ENCODE measurements around the gene CABP1. TPM values are rescaled to one million over a fixed set of nuclear protein-coding genes. Genes with fewer than 3 reads are reported as not detected.

The CABP1 gene
- total RNA-seq, 1 experiment from 2014 or later = 0.83 TPM

DNA sequence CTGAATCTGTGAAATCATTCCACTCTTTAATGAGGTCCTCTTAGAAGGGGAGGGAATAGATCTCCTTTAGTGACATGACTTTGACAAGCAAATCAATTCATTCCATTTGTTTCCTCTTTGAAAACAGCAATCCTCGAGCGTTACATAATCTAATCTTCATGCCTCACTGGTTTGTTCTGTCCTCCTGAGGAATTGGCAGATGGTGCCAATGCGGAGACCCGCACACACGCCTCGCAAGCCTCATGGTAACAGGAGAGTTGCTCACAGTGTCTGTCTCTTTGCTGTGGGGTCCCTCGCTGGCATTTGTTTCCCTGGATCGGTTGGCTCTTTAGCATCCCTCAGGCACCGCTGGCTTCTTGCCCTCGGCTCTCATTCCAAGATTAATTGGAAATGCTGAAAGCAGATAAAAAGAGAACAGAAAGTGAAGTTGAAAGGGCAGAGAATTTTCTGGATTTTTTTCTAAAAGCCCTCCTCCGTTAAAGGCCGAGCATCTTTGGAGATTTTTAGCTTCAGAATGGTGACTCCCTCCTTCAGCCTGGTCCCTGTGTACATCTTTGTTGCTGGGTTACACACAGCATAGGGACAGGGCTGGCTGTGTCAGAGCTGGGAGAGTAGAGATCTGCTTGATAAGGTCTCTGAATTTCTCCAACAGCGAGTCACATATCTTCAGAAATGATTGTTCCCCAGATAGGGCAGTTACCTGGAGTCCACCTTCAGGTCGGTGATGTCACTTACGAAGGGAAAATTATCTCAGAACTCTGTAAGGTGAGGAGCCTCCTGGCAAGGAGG, 10.1 kb upstream of the CABP1 start:
- DNase-seq (ENCODE audit: low spot score) = no peak

GRCh38 chr12:120631097-120631496, 9.3 kb upstream of the CABP1 start:
- DNase-seq (ENCODE audit: low spot score) = no peak

DNA sequence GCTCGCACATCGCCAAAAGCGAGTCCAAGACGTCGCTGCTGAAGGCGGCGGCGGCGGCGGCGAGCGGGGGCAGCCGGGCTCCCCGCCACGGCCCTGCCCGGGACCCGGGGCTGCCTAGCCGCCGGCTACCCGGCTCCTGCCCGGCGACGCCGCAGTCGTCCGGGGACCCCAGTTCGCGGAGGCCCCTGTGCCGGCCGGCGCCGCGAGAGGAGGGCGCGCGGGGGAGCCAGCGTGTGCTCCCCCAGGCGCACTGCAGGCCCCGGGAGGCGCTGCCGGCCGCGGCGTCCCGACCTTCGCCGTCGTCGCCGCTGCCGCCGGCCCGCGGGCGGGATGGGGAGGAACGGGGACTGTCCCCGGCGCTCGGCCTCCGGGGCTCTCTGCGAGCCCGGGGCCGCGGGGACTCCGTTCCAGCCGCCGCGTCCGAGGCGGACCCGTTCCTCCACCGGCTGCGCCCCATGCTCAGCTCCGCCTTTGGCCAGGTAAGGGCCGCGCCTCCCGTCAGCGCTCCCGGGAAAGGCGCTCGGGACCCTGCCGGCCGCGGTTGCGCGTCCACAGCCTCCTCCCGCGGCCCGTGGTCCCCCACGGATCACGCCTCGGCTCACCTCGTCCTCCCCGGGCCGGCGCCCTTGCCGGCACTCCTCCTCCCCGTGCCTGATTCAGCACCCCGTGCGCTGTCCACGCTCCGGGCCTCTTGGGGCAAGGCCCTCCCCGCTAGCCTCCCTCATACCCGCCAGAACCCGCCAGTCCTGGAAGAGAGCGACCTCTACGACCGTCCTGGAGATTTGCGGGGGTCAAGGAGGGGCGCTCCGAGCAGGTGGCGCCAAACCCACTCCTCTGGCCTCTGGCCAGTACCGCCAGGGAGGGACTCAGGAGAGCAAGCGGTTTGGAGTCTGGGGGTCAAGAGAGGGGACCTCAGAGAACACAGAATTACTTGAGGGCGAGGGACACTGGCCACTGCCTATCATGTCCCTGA, 721 bp downstream of the CABP1 start:
- DNase-seq (ENCODE audit: low spot score) = no peak

GRCh38 chr12:120642121-120642520, 1.7 kb downstream of the CABP1 start:
- no peak for DNase-seq (ENCODE audit: low spot score)

DNA sequence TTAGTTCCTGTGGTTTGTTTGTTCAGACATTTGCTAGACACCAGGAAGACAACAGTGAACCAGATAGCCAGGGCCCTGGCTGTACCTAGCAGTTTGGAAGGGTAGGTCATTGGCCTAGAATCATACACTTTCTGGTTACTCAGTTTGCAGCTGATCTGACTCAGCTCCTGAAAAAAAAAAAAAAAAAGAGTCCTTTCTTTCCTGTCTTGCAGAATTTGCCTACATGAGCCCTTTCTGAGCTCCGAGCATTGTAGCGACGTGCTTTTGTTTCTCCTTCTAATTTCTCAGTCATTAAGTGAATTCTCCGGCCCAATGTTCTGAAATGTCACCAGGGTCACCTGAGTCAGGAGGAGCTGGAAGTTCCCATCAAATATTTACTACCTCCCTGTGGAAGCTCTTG, 2.4 kb downstream of the CABP1 start:
- no peak for DNase-seq (ENCODE audit: low spot score)

- DNase-seq (ENCODE audit: low spot score) = no peak
Observed at GRCh38 chr12:120643574-120643973, 3.1 kb downstream of the CABP1 start.

DNA sequence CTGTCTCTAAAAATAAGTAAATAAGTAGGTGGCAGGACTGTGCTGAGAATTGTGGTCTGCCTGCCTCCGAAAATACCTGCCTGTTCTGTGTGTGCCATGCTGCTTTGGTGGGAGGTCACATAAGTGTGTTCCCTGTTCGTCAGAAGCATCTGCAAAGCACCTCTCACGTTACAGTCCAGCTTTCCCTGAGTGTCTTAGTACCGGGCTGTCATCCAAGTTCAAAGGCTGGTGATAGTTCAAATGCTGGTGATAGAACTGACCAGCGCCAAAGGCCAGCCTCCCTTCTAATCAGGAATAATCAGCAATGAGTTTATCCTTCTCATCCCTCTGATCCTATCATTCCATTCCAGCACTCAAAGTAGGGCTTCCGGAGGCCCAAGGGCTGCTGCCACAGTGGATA, 5.6 kb downstream of the CABP1 start:
- DNase-seq (ENCODE audit: low spot score) = no peak

- DNase-seq (ENCODE audit: low spot score) = no peak
Observed at GRCh38 chr12:120647375-120647755, 6.9 kb downstream of the CABP1 start.

DNA sequence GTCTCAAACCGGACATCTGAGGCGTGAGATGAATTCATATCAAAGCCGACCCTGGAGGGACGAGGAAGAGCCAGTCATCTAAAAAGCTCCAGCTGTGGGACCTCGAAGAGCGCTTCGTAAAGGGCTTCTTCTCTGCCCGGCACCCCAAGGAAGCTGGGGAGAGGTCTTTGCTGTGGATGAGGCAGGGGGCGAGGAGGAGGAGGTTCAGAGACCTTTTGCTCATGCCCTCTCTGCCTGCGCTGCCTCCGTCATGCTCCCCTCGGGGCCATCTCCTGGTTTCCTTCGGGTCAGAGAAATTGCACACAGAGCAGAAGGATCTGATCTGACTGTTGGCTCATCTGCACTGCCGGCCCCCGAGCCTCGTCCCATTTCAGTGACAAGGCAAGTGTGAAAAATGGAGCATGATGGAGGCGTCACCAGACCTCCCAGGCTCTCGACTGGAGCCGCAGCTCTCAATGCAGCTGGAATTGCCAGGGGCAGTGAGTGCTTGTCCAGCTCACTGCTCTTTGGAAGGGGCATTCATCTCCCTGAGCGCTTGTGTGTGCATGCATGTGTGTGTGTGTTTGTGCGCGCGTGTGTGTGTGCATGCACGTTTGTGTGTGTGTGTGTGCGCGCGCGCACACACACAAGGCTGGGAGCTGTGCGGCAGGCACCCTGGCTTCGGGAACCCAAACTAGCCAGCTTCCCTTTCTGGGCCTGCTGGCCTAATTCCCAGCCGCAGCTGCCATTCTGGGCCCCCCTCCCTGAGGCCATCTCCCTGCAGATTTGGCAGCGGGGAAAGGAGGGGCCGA, 9.2 kb downstream of the CABP1 start:
- DNase-seq (ENCODE audit: low spot score) = no peak

GRCh38 chr12:120650233-120650690, 9.8 kb downstream of the CABP1 start:
- DNase-seq (ENCODE audit: low spot score) = no peak

GRCh38 chr12:120651821-120652220, 11.4 kb downstream of the CABP1 start:
- DNase-seq (ENCODE audit: low spot score) = no peak

- peak; percentile 22 for DNase-seq (ENCODE audit: low spot score)
Observed at GRCh38 chr12:120652656-120653435, 12.4 kb downstream of the CABP1 start.

GRCh38 chr12:120653611-120654010, 13.2 kb downstream of the CABP1 start:
- DNase-seq (ENCODE audit: low spot score) = no peak

GRCh38 chr12:120654656-120655055, 14.2 kb downstream of the CABP1 start:
- DNase-seq (ENCODE audit: low spot score) = no peak

- no peak for DNase-seq (ENCODE audit: low spot score)
Observed at GRCh38 chr12:120656008-120656407, 15.6 kb downstream of the CABP1 start.

DNA sequence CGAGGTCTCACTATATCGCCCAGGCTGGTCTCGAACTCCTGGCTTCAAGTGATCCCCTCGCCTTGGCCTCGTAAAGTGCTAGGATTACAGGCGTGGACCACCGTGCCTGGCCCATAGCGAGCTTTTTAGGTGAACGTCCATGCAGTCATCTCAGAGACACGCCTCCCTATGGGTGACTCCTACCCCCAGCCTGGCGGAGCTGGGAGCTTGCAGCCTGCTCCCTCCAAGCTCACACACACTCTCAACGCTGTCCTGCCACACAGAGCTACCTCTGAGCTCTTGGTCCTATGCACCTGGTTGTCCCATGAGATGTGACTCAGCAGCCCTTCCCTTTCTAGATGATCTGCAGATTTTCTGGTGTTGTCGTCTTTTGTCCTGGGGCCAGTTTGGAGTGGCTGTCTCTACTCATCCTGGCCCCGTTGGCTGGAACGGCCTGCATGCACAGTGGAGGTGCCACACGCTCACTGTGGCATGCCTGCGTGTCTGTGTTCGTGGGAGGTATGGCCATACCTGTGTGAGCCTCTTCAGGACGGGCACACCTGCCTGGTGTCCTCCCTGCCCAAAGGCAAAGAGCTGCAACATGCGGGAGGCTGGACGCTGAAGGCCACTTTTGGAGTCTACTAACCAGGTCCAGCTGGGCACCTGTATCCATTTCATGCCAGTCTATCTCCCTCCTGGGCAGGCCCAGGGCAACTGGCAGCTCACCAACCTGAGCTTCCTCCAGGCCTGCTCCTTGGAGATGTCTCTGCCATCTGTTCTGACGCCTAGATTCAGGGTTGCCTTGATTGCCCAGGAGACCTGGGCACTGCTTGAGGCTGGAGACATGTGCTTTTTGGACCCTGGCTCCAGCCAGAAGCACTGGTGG, 18.1 kb downstream of the CABP1 start:
- no peak for DNase-seq (ENCODE audit: low spot score)

DNA sequence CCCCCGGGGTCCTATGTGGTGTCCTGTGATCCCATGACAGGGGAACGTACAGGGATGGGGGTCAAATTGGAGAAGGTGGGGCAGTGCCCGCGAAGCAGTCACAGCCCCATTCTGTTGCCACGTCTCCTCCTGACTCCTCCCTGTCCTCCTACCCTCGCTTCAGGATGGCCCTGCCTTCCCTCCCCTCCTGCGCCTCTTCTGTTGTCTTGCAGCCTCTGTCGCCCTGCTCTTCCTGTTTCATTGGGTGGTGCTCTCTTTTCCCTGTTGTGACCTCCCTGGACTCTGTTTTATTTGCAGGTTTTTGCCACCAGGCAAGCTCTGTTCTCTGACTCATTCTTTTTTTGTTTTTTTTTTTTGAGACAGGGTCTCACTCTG, 18.7 kb downstream of the CABP1 start:
- no peak for DNase-seq (ENCODE audit: low spot score)

DNA sequence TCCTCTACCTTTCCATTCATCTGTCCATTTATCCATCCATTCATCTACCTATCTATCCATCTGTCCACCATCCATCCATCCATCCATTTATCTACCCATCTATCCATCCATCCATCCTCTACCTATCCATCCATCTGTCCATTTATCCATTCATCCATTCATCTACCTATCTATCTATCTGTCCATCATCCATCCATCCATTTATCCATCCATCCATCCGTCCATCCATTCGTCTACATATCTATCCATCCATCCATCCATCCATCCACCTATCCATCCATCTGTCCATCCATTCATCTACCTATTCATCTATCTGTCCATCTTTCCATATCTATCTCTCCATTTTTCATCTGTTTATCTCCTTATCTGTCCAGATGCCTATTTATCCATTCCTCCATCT, 21.0 kb downstream of the CABP1 start:
- no peak for DNase-seq (ENCODE audit: low spot score)

- DNase-seq (ENCODE audit: low spot score) = no peak
Observed at GRCh38 chr12:120662879-120663278, 22.5 kb downstream of the CABP1 start.

DNA sequence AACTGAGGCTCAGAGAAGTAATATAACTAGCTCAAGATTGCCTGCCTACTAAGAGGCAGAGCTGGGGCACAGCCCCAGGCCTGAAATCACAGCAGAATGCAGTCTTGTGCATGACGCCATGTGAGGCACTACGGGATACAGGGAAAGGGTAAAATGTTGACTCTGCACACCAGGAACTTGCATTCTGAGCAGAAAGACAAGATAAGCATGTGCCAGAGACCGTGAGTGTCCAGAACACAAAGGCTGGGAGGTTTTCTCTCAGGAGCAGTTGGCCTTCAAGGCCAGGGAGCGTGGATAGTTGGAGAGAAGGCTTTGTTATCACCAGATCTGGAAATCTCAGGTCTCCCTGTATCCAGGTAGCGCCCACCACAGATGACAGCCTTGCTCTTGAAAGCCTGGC, 23.3 kb downstream of the CABP1 start:
- no peak for DNase-seq (ENCODE audit: low spot score)
